ENCODE results near the gene GABPB1.

GABPB1 gene

GRCh38 chr15:50241684-50242450 is 113.1 kb downstream of the GABPB1 start:
- peak; percentile 30 to 36 for DNase-seq (ENCODE audit: low read depth in 2 of 2)

GRCh38 chr15:50238255-50238654 is 116.7 kb downstream of the GABPB1 start:
- DNase-seq (ENCODE audit: low read depth in 2 of 2): no peak

DNA sequence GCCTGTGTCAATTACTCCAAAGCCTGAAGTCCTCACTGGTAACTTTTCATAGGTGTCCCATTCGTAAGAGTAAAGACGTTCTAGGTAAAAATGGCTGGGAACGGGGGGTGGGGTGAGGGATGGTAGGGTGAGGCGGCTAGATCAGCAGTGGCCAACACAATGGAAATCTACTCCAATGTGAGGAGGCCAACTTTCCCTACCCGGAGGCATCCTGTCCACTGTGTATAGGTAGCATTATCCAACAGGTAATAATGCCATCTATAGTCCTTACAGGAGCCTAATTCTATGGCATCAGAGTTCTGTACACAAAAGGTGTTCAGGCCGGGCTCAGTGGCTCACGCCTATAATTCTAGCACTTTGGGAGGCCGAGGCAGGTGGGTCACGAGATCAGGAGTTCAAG is 118.6 kb downstream of the GABPB1 start:
- DNase-seq (ENCODE audit: low read depth in 2 of 2): no peak

GRCh38 chr15:50235794-50236193 is 119.2 kb downstream of the GABPB1 start:
- DNase-seq (ENCODE audit: low read depth in 2 of 2): no peak

GRCh38 chr15:50234764-50235163 is 120.2 kb downstream of the GABPB1 start:
- no peak for DNase-seq (ENCODE audit: low read depth in 2 of 2)

- no peak for DNase-seq (ENCODE audit: low read depth in 2 of 2)
Measured at GRCh38 chr15:50233192-50233736, 121.7 kb downstream of the GABPB1 start.

GRCh38 chr15:50232791-50233190 is 122.2 kb downstream of the GABPB1 start:
- DNase-seq (ENCODE audit: low read depth in 2 of 2): no peak

- DNase-seq (ENCODE audit: low read depth in 2 of 2): no peak
Measured at GRCh38 chr15:50231761-50232160, 123.2 kb downstream of the GABPB1 start.

DNA sequence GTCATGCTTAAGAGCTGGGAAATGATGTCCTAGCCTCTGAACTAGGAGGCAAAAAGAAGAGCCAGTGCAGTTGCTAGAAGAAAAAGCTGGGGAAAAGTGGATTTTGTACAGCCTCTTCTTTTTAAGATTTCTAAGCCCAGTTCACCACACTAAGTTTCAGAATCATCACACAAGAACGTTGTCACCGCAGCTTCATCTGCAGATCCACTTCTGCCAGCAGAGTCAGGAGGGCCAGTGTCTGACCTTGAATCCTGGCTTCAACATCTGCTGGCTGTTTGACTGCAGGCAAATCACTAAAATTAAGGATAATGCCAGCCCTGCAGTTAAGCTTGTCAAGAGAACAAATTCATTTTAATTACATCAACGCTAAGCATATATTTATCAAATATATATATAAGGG is 125.7 kb downstream of the GABPB1 start:
- no peak for DNase-seq (ENCODE audit: low read depth in 2 of 2)

DNA sequence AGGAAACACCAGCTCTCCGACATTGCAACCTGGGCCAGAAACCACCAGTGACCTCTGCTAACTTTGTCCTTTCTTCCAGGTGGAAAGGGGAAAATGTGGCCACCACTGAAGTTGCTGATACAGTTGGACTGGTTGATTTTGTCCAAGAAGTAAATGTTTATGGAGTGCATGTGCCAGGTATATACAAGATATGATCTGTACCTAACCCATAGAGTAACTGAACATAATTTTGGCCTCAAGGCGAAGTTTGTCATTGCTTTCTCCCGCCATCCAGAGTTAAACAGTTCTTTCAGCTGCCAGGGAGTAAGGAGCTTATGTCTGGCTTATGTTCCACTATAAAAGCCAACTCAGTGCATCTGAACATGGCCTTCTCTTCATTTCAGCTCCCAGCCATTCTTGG is 126.1 kb downstream of the GABPB1 start:
- no peak for DNase-seq (ENCODE audit: low read depth in 2 of 2)

DNA sequence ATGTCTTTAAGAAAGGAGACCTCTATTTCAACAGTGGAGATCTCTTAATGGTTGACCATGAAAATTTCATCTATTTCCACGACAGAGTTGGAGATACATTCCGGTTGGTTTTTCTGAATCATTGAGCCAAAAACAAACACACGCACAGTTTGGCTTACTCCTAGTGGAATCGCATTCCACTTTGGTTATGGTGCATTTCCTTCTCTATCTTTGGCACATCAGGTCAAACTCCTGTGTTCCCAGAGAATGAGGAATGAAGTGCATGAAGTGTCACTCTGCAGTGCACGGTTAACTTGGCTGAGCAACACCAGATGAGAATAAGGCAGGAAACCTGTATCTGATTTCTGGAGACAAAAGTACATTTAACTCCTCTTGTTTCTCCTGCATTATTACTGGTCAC is 127.9 kb downstream of the GABPB1 start:
- peak in 1 of 2 experiments; percentile 15 for DNase-seq (ENCODE audit: low read depth in 2 of 2)

DNA sequence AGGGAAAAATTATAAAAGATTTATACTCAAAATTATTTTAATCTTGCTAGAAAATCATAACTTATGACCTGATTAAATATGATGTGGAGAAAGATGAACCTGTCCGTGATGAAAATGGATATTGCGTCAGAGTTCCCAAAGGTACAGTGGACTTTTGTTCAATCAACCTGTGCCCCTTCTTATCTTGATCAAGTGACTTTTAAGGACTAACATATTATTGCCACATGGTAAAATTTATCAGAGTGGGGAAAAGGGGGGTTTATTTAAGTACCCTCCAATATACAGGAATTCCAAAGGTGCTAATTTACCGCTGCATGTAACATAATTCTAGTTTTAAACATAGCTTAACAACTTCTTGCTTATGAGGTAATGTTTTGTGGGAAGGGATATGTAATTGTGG is 129.1 kb downstream of the GABPB1 start:
- no peak for DNase-seq (ENCODE audit: low read depth in 2 of 2)

Measured in fibroblast of skin of left quadriceps (primary cell).